HepG2 (cell line): ENCODE data around the gene SERPINF2. TPM values are rescaled to one million over a fixed set of nuclear protein-coding genes. Genes with fewer than 3 reads are reported as not detected.

Experiments
- CREB3 ChIP-seq: sonication (generic); formaldehyde crosslinking; IDR thresholded peaks from 2 replicates; pipeline ENCODE4 v1.5.0; 2020; ENCODE audit warnings: missing genetic modification reagents
- MLXIP ChIP-seq: sonication (generic); formaldehyde crosslinking; IDR thresholded peaks from 2 replicates; pipeline ENCODE4 v1.9.0; 2021; ENCODE audit warnings: missing genetic modification reagents, borderline replicate concordance
- SSRP1 ChIP-seq: IDR thresholded peaks from 2 replicates; pipeline ENCODE4 v1.6.1; 2016; ENCODE audit warnings: control low read depth
- ZBTB4 ChIP-seq: sonication (generic); formaldehyde crosslinking; IDR thresholded peaks from 2 replicates; pipeline ENCODE4 v1.4.0; 2020; ENCODE audit warnings: missing genetic modification reagents, mild to moderate bottlenecking, borderline replicate concordance
- ZFP36 ChIP-seq: fragments of 150-350 bp; IDR thresholded peaks from 2 replicates; pipeline ENCODE4 v1.6.1; 2018; ENCODE audit warnings: borderline replicate concordance, low read length, low read depth; ENCODE audit not compliant: partially characterized antibody
- ZFP82 ChIP-seq: sonication (generic); formaldehyde crosslinking; IDR thresholded peaks from 2 replicates; pipeline ENCODE4 v1.5.1; 2020; ENCODE audit warnings: mild to moderate bottlenecking, missing genetic modification reagents, borderline replicate concordance
- ZNF124 ChIP-seq: sonication (generic); formaldehyde crosslinking; IDR thresholded peaks from 2 replicates; pipeline ENCODE4 v1.4.0; 2020; ENCODE audit warnings: missing genetic modification reagents
- ZZZ3 ChIP-seq: sonication (generic); formaldehyde crosslinking; IDR thresholded peaks from 2 replicates; pipeline ENCODE4 v1.4.0; 2020; ENCODE audit warnings: missing genetic modification reagents, mild to moderate bottlenecking, borderline replicate concordance
- polyA plus RNA-seq, 8 experiments: library from polyadenylated mRNA; depleted of rRNA in 3 of 8; stranded (reverse) in 7 of 8; unstranded in 1 of 8; fragments of >200 nt; fragmentation: Illumina TruSeq in 4 of 8; extraction: Trizol in 4 of 8; gene quantifications; 2 replicates each; pipeline versions ENCODE4 v1.2.1 to v1.2.3, GENCODE V29; 2011 to 2016; ENCODE audit warnings: low read depth in 4 of 8, missing spikeins in 1 of 8, mixed read lengths in 1 of 8; ENCODE audit not compliant: insufficient read depth in 1 of 8
- total RNA-seq, 5 experiments: library from RNA; depleted of rRNA; stranded (reverse); fragments of >200 nt; fragmentation: Illumina TruSeq; extraction: Trizol; gene quantifications; 2 replicates each; pipeline ENCODE4 v1.2.3, GENCODE V29; 2016; ENCODE audit warnings: low read depth in 1 of 5

The SERPINF2 gene
- total and polyA plus RNA-seq, 2 of the 13 experiments (the other 11 are each of a cell fraction or from before 2014, with no cell fraction given), result 309 to 548 TPM

- no peak for TF ChIP-seq ZBTB4 (CRISPR knock-in tag)
- no peak for TF ChIP-seq ZFP82 (CRISPR knock-in tag)
- no peak for TF ChIP-seq ZNF124 (CRISPR knock-in tag)
- peak; percentile 58 for TF ChIP-seq ZZZ3 (CRISPR knock-in tag)
- TF ChIP-seq MLXIP (CRISPR knock-in tag), result no peak
- no peak for TF ChIP-seq CREB3 (CRISPR knock-in tag)
- no peak for TF ChIP-seq ZFP36
- no peak for TF ChIP-seq SSRP1
Measured at GRCh38 chr17:1735834-1736347, 6.8 kb upstream of the SERPINF2 start (continued).
